B cell (primary cell): Measurements from ENCODE around the gene CXCL16. TPM values are rescaled to one million over a fixed set of nuclear protein-coding genes. Genes with fewer than 3 reads are reported as not detected.

Source experiments
- ATAC-seq: fragments of 200-7000 bp; cut with Tn5 transposase; one replicate; pipeline ENCODE4 v1.10.0; 2021; ENCODE audit warnings: low read depth, mild to moderate bottlenecking, moderate number of reproducible peaks, moderate library complexity
- CTCF ChIA-PET: fragments of 350-600 bp; sonication (Branson Sonifier 250); formaldehyde crosslinking; loops from one replicate; lab custom pipeline; 2021; ENCODE audit warnings: antibody characterized with exemption, inconsistent platforms; lab: Charles Lee
- POLR2A ChIA-PET: fragments of 350-600 bp; sonication (Branson Sonifier 250); formaldehyde crosslinking; loops from one replicate; lab custom pipeline; 2021; ENCODE audit warnings: antibody characterized with exemption; lab: Charles Lee
- DNase-seq: peaks from one replicate; pipeline ENCODE4 v3.0.0; 2013
- H2AFZ ChIP-seq: 2 replicates; pipeline ENCODE4 v1.6.1; 2012; ENCODE audit warnings: mild to moderate bottlenecking, low read depth, low read length; ENCODE audit not compliant: insufficient read depth, poor library complexity, severe bottlenecking
- H3K27ac ChIP-seq, 2 donors: 1 replicate in 1 of 2; 2 replicates in 1 of 2; pipeline ENCODE4 v1.5.1; 2012 to 2013; ENCODE audit warnings: low read length in 2 of 2, mild to moderate bottlenecking in 2 of 2, moderate library complexity in 1 of 2
- H3K27me3 ChIP-seq, 4 experiments: fragments of 200-600 bp in 1 of 4; sonication (generic) in 1 of 4; replicated peaks in 1 of 4; 1 replicate in 2 of 4; 2 replicates in 2 of 4; pipeline versions ENCODE4 v1.6.1 to v1.7.0; 2013 to 2016; ENCODE audit warnings: low read length in 3 of 4, mild to moderate bottlenecking in 2 of 4, mixed read lengths in 1 of 4, moderate library complexity in 1 of 4; ENCODE audit not compliant: insufficient read depth in 4 of 4, control insufficient read depth in 3 of 4; ENCODE audit errors: control extremely low read depth in 1 of 4
- H3K36me3 ChIP-seq, 2 experiments: replicated peaks in 1 of 2; 1 replicate in 1 of 2; 2 replicates in 1 of 2; pipeline versions ENCODE4 v1.6.1 to v1.7.1; 2013; ENCODE audit warnings: low read length in 1 of 2; ENCODE audit not compliant: insufficient read depth in 2 of 2, control insufficient read depth in 1 of 2; ENCODE audit errors: control extremely low read depth in 1 of 2, extremely low read depth in 1 of 2
- H3K4me1 ChIP-seq, 2 donors: fragments of 200-600 bp in 1 of 2; sonication (generic) in 1 of 2; 1 replicate in 1 of 2; 2 replicates in 1 of 2; pipeline versions ENCODE4 v1.5.1 to v1.6.1; 2013 to 2017; ENCODE audit warnings: low read length in 2 of 2; ENCODE audit not compliant: control insufficient read depth in 2 of 2, insufficient read depth in 2 of 2
- H3K4me2 ChIP-seq: replicated peaks from 2 replicates; pipeline ENCODE3; 2012; ENCODE audit warnings: mild to moderate bottlenecking, low read depth, low read length; ENCODE audit not compliant: poor library complexity, severe bottlenecking
- H3K4me3 ChIP-seq, 5 experiments: fragments of 200-600 bp in 1 of 5; sonication (generic) in 1 of 5; 1 replicate in 3 of 5; 2 replicates in 2 of 5; pipeline versions ENCODE4 v1.5.1 to v1.7.0; 2011 to 2016; ENCODE audit warnings: low read length in 4 of 5, mild to moderate bottlenecking in 4 of 5, low read depth in 2 of 5, control low read depth in 1 of 5, moderate library complexity in 1 of 5; ENCODE audit not compliant: insufficient read depth in 1 of 5; ENCODE audit errors: control extremely low read depth in 1 of 5, extremely low read depth in 1 of 5
- H3K79me2 ChIP-seq: fragments of 200-600 bp; sonication (generic); one replicate; pipeline ENCODE4 v1.6.0; 2016; ENCODE audit warnings: low read length; ENCODE audit not compliant: control insufficient read depth, insufficient read depth
- H3K9ac ChIP-seq: fragments of 200-600 bp; sonication (generic); 2 replicates; pipeline ENCODE4 v1.6.1; 2017; ENCODE audit warnings: mild to moderate bottlenecking, low read length, moderate library complexity
- H3K9me3 ChIP-seq, 3 donors: one replicate each; pipeline versions ENCODE4 v1.6.1 to v1.7.1; 2013; ENCODE audit warnings: low read length in 2 of 3; ENCODE audit not compliant: control insufficient read depth in 2 of 3, insufficient read depth in 1 of 3; ENCODE audit errors: control extremely low read depth in 1 of 3
- H4K20me1 ChIP-seq: 2 replicates; pipeline ENCODE4 v1.6.0; 2012; ENCODE audit warnings: mild to moderate bottlenecking, low read length; ENCODE audit not compliant: insufficient read depth, control insufficient read depth, poor library complexity, severe bottlenecking
- H3K27ac Mint-ChIP-seq: one replicate; pipeline ENCODE4 v1.8.0; 2021; ENCODE audit warnings: mixed read lengths
- H3K27me3 Mint-ChIP-seq: one replicate; pipeline ENCODE4 v1.8.0; 2021; ENCODE audit warnings: mixed read lengths
- H3K4me1 Mint-ChIP-seq: one replicate; pipeline ENCODE4 v1.8.0; 2021; ENCODE audit warnings: mixed read lengths
- H3K4me3 Mint-ChIP-seq: one replicate; pipeline ENCODE4 v1.8.0; 2021; ENCODE audit warnings: mixed read lengths
- H3K9me3 Mint-ChIP-seq: one replicate; pipeline ENCODE4 v1.8.0; 2022; ENCODE audit warnings: mixed read lengths; ENCODE audit not compliant: insufficient read depth
- CTCF ChIP-seq: fragments of 200-600 bp; IDR thresholded peaks from one replicate; pipeline ENCODE4 v1.8.0; 2022; ENCODE audit warnings: antibody characterized with exemption, mild to moderate bottlenecking
- EZH2 ChIP-seq: IDR thresholded peaks from 2 replicates; pipeline ENCODE4 v1.6.1; 2012; ENCODE audit warnings: borderline replicate concordance, low read depth, mild to moderate bottlenecking, moderate library complexity, low read length; ENCODE audit not compliant: insufficient read depth, poor library complexity, severe bottlenecking
- WGBS: methylation state at CpG from one replicate; pipeline ENCODE4 v1.1.5; 2013; ENCODE audit warnings: missing lambda C conversion rate; ENCODE audit not compliant: insufficient coverage; 5-methylcytosine and 5-hydroxymethylcytosine counted together
- intact Hi-C: fragments of 100-400 bp; cut with micrococcal nuclease; formaldehyde crosslinking; loops from one replicate; pipeline ENCODE4 v1.10.0; 2022
- polyA plus RNA-seq: library from polyadenylated mRNA; depleted of rRNA; stranded (reverse); fragments of >200 nt; gene quantifications from 2 replicates; pipeline ENCODE4 v1.2.3, GENCODE V29; 2012
- total RNA-seq, 2 donors: library from RNA; stranded (reverse); fragments of 120-200 nt in 1 of 2; gene quantifications; 1 replicate in 1 of 2; 2 replicates in 1 of 2; pipeline versions ENCODE4 v1.2.3 to v1.2.4, GENCODE V29; 2013 to 2022

Gene CXCL16
- total and polyA plus RNA-seq, 2 donors (not counting 1 experiment from before 2014, with no cell fraction given) = 10.9 to 22.0 TPM

GRCh38 chr17:4743216-4743615 is 3.5 kb upstream of the CXCL16 start:
- H3K36me3 ChIP-seq = no peaks in the 10 kb centered on the region
- TF ChIP-seq EZH2 = no peak
- POLR2A ChIA-PET = no interaction called here
- H3K9ac ChIP-seq = no peak overlapping the region
- H3K27me3 ChIP-seq = peaks cover 0 to 48% (median 18%) of the 10 kb centered on the region in 4 experiments
- H3K79me2 ChIP-seq = peaks cover 2% of the 10 kb centered on the region
- H3K9me3 ChIP-seq = no peaks in the 10 kb centered on the region
- 94% methylated on average over 3 of the region's 8 CpGs for WGBS
- H3K27ac ChIP-seq = no peak overlapping the region
- CTCF ChIA-PET = interaction anchor here (2.0 kb wide), 1 partner anchor 46 kb away, joined by 5 read pairs; no protein-coding TSS in a partner anchor
- H3K4me3 ChIP-seq = no peak overlapping the region
- H3K27me3 Mint-ChIP-seq = peaks cover 17% of the 10 kb centered on the region
- ATAC-seq (no peak), DNase-seq (no peak)
- peaks cover 31 to 33% of the 10 kb centered on the region in 2 donors for H3K4me1 ChIP-seq
- intact Hi-C loops = no loop called here
- H2AFZ ChIP-seq = no peak overlapping the region
- H3K4me1 Mint-ChIP-seq = peaks cover 26% of the 10 kb centered on the region
- H3K27ac Mint-ChIP-seq = peak overlapping the region; percentile 6
- H3K9me3 Mint-ChIP-seq = no peaks in the 10 kb centered on the region
- H4K20me1 ChIP-seq = no peaks in the 10 kb centered on the region
- H3K4me2 ChIP-seq = no peak overlapping the region
- no peak overlapping the region for H3K4me3 Mint-ChIP-seq

- H3K27ac ChIP-seq = no peak overlapping the region
- Mint-ChIP-seq H3K4me3 (no peak overlapping the region), H3K4me1 (peaks cover 23% of the 10 kb centered on the region), H3K9me3 (no peaks in the 10 kb centered on the region), H3K27ac (no peak overlapping the region), H3K27me3 (peaks cover 13% of the 10 kb centered on the region)
- no peaks in the 10 kb centered on the region for H3K36me3 ChIP-seq
- H3K9me3 ChIP-seq = no peaks in the 10 kb centered on the region
- no peak overlapping the region for H3K4me2 ChIP-seq
- CTCF ChIA-PET = interaction anchor here (2.0 kb wide), 1 partner anchor 47 kb away, joined by 5 read pairs; no protein-coding TSS in a partner anchor
- H2AFZ ChIP-seq = no peak overlapping the region
- TF ChIP-seq CTCF (no peak), EZH2 (no peak)
- DNase-seq = no peak
- POLR2A ChIA-PET = no interaction called here
- H4K20me1 ChIP-seq = no peaks in the 10 kb centered on the region
- H3K9ac ChIP-seq = no peak overlapping the region
- ATAC-seq = no peak
- H3K27me3 ChIP-seq = peaks cover 0 to 48% (median 18%) of the 10 kb centered on the region in 4 experiments
- 97% methylated on average over 9 of the region's 10 CpGs for WGBS
- H3K4me1 ChIP-seq = peaks cover 26 to 30% of the 10 kb centered on the region in 2 donors
- peaks cover 2% of the 10 kb centered on the region for H3K79me2 ChIP-seq
- intact Hi-C loops = no loop called here
- H3K4me3 ChIP-seq = no peak overlapping the region
These were observed 2.9 kb upstream of the CXCL16 start for GRCh38 chr17:4742629-4743028.
